NCI-H128 (cell line): ENCODE measurements around the gene AGTPBP1.
A peak's percentile ranks its signal among the peaks of the same experiment; 100 is the strongest.
"Not testable (repeated sequence)": the region's sequence is repeated elsewhere in the genome, so short reads cannot be mapped to it uniquely, and the experiment has no call there.

Experiments
- DNase-seq: peaks from one replicate; lab custom pipeline; 2025; ENCODE audit not compliant: unreplicated experiment; lab: John Stamatoyannopoulos, UW

The AGTPBP1 gene, protein sequence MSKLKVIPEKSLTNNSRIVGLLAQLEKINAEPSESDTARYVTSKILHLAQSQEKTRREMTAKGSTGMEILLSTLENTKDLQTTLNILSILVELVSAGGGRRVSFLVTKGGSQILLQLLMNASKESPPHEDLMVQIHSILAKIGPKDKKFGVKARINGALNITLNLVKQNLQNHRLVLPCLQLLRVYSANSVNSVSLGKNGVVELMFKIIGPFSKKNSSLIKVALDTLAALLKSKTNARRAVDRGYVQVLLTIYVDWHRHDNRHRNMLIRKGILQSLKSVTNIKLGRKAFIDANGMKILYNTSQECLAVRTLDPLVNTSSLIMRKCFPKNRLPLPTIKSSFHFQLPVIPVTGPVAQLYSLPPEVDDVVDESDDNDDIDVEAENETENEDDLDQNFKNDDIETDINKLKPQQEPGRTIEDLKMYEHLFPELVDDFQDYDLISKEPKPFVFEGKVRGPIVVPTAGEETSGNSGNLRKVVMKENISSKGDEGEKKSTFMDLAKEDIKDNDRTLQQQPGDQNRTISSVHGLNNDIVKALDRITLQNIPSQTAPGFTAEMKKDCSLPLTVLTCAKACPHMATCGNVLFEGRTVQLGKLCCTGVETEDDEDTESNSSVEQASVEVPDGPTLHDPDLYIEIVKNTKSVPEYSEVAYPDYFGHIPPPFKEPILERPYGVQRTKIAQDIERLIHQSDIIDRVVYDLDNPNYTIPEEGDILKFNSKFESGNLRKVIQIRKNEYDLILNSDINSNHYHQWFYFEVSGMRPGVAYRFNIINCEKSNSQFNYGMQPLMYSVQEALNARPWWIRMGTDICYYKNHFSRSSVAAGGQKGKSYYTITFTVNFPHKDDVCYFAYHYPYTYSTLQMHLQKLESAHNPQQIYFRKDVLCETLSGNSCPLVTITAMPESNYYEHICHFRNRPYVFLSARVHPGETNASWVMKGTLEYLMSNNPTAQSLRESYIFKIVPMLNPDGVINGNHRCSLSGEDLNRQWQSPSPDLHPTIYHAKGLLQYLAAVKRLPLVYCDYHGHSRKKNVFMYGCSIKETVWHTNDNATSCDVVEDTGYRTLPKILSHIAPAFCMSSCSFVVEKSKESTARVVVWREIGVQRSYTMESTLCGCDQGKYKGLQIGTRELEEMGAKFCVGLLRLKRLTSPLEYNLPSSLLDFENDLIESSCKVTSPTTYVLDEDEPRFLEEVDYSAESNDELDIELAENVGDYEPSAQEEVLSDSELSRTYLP

GRCh38 chr9:85741875-85742596 is at the start of gene AGTPBP1:
Gene AGTPBP1 (minus strand): TSS chr9:85741954. CDS start chr9:85712533, 29,421 bp downstream.
- peak; percentile 89 for DNase-seq

- DNase-seq, result not testable (repeated sequence)
These were observed 44.4 kb upstream of the AGTPBP1 start for GRCh38 chr9:85786116-85786515.

GRCh38 chr9:85773844-85774243 is 32.1 kb upstream of the AGTPBP1 start:
- not testable (repeated sequence) for DNase-seq

GRCh38 chr9:85761802-85762201 is 20.0 kb upstream of the AGTPBP1 start:
- DNase-seq, result not testable (repeated sequence)

GRCh38 chr9:85757716-85758115 is 16.0 kb upstream of the AGTPBP1 start:
- not testable (repeated sequence) for DNase-seq

GRCh38 chr9:85756216-85756615 is 14.5 kb upstream of the AGTPBP1 start:
- not testable (repeated sequence) for DNase-seq

- DNase-seq, result no peak
These were observed 4.6 kb upstream of the AGTPBP1 start for GRCh38 chr9:85746309-85746708.

DNA sequence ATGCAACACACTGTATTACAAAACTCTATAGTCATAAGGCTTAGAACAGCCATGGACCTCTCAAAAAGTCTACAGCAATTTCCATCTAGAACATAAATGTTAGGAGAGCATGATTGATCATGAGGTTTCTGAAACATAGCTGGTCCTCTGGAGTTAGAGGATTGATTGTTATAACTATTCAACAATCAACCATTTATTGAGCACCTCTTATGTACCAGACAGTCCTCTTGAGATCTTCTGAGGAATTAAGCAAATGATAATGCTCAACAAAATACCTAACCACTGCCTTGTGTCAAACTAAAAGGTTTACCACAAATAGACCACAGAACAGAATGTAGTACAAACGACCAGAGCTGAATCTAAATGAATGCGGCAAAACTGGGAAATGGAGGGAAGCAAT is 3.4 kb upstream of the AGTPBP1 start:
- DNase-seq, result no peak

GRCh38 chr9:85744480-85744879 is 2.7 kb upstream of the AGTPBP1 start:
- DNase-seq, result no peak

DNA sequence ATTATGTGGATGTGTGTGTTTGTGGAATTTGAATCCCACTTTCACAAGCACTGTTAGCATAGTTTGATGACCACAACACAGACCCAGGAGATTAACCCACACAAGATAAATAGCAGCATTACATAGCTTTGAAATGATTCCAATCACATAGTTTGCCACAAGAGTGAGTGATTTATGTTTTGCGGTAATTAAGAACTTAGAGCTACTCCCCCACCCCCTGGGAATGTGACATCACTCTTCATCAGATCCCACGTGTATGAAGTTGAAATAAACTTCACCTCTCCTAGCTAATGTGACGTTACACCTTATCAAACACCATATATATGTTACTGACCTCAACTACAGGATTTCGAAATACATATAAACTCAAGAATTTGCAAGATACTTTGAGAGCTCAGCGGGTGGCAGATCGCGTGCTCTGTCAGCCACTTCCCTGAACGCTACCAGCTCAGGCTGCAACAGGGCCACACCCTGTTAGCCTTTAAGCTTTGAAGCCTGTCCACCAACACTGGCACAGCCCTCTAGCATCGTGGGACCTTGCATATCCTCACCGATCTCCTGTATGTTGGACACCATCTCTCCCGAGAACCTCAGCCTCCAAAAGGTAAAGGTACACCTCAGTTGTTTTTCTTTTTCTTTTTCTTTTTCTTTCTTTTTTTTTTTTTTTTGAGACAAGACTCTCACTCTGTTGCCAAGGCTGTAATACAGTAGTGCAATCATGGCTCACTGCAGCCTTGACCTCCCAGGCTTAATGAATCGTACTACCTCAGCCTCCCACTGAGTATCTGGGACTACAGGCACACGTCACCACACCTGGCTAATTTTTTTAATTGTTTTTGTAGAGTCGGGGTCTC is 1.7 kb upstream of the AGTPBP1 start:
- DNase-seq, result no peak

DNA sequence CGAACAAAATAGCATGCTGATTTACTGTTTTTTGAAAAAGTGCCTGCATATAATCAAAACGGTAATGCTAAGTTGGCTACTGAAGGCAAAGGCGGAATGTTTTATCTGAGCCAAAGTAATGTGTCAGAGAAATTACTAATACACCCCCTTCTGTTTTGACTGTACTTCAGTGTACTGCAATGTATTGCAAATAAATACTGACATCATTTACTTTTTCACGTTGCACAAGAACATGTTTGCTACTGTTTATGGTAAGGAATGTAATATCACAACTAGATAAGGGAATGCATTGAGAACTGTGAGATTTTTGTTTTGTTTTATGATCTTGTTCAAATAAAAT is 813 bp upstream of the AGTPBP1 start:
- DNase-seq, result no peak

DNA sequence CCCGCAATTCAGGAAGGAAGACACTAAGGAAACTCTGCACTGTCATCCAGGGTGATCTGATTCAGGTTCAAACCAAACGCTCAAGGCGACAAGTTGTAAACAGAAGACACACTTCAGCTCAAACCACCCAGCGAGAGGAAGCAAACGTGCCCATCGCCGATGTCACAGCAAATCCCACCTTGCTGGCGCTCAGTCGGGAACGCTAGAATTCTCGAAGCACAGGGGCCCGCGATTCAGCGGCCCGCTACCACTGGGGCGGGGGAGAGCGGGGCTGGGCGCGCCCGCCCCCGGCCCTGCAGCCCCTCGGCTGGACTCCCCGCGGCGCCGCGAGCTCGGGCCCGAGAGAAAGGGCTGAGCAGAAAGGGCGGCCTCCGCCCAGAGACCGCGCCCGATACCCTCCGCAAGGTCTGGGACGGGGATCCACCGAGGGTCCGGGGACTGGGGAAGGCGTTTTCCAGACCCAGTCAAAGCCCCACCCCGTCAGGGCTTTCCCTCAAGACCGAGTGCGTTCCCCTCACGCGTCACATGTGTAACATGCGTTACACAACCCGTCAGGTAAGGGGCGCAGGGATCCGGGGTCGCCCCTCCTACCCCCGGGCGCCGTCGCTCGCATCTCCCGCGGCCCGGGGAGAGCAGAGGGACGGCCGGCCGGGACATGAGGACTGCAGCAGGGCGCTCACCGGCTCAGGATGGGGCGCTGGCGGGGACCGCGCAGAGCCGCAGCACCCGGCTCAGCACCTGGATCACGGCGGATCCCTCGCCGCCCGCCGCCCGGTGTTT is 469 bp downstream of the AGTPBP1 start:
- no peak for DNase-seq

DNA sequence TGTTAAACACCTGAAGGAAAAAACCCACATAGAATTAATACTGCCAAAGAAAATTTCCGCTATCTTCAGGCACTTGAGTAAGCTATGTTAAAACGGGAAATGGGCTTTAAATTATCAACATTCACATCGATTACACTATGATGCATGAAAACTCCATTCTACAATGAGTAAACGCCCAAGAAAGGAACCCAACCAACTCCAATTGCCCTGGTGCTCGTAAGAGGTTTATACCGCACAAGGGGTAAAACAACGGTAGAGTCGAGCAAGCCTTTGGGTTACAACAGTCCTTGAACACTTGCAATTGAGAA is 1.0 kb downstream of the AGTPBP1 start:
- DNase-seq, result no peak

DNA sequence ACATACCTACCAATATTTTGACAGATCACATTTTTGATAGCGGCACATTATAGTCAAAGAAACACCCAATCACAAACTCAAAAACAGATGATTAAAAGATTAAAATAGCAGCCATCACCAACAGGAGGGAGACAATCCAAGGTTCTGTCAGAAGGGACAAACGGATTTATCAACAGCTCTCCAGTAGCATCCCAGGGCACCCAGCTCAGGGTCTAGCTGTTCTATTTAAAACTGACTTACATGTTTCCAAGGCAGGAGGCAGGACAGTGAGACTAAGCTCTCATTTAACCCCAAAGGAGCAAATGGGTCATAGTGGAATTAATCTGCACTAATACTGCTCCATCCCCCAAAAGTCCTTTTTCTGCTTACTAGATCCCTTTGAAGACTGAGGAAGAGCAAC is 3.2 kb downstream of the AGTPBP1 start:
- no peak for DNase-seq

- DNase-seq, result no peak
These were observed 4.1 kb downstream of the AGTPBP1 start for GRCh38 chr9:85737671-85738070.

GRCh38 chr9:85730916-85731630 is 10.7 kb downstream of the AGTPBP1 start:
- no peak for DNase-seq

DNA sequence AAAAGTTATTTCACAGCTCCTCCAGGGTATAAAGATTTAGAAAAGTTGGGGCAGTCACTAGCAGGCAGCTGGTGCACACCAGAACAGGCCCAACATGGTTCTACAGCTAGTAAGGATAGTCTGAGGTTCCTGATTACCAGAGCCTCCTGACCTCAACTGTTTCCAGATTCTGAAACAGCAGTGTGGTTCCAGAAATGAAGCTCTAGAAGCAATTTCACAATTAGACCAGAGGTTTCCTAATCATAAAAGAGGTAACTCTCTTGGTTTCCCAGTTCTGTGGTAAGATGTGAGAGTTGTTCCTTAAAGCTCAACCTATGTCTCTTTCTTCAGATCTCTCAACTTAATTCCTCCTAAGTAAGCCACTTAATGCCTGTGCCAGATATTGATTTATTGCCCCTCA is 11.9 kb downstream of the AGTPBP1 start:
- no peak for DNase-seq

- DNase-seq, result no peak
These were observed 14.3 kb downstream of the AGTPBP1 start for GRCh38 chr9:85727500-85727899.

GRCh38 chr9:85726737-85727136 is 15.0 kb downstream of the AGTPBP1 start:
- no peak for DNase-seq
